ES-I3 (cell line): ENCODE results near the gene HCN1.
"Not testable (repeated sequence)": the region's sequence is repeated elsewhere in the genome, so short reads cannot be mapped to it uniquely, and the experiment has no call there.

ENCODE experiments used
- H3K36me3 ChIP-seq: 2 replicates; pipeline ENCODE4 v1.6.1; 2013; ENCODE audit warnings: mild to moderate bottlenecking, low read length, control low read depth, moderate library complexity; ENCODE audit not compliant: insufficient read depth
- H3K4me1 ChIP-seq: 2 replicates; pipeline ENCODE4 v1.6.1; 2013; ENCODE audit warnings: mild to moderate bottlenecking, control low read depth, low read length; ENCODE audit not compliant: insufficient read depth
- H3K9ac ChIP-seq: 2 replicates; pipeline ENCODE4 v1.6.1; 2013; ENCODE audit warnings: low read depth, mild to moderate bottlenecking, low read length, moderate library complexity
- H3K9me3 ChIP-seq: 2 replicates; pipeline ENCODE4 v1.6.1; 2013; ENCODE audit warnings: mild to moderate bottlenecking, low read length, moderate library complexity; ENCODE audit not compliant: control insufficient read depth, insufficient read depth

The HCN1 gene

DNA sequence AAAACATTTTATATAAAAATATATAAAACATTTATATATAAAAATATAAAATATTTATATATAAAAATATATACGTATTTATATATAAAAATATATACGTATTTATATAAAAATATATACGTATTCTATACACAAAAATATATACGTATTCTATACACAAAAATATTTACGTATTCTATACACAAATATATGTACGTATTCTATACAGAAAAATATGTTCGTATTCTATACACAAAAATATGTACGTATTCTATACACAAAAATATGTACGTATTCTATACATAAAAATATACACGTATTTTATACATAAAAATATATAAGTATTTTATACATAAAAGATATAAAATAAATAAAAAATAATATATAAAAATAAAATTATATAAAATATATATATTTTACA, 323.6 kb downstream of the HCN1 start:
- Histone ChIP-seq H3K36me3 (no peaks in the 10 kb centered on the region), H3K9me3 (no peaks in the 10 kb centered on the region), H3K4me1 (no peaks in the 10 kb centered on the region), H3K9ac (no peak overlapping the region)

DNA sequence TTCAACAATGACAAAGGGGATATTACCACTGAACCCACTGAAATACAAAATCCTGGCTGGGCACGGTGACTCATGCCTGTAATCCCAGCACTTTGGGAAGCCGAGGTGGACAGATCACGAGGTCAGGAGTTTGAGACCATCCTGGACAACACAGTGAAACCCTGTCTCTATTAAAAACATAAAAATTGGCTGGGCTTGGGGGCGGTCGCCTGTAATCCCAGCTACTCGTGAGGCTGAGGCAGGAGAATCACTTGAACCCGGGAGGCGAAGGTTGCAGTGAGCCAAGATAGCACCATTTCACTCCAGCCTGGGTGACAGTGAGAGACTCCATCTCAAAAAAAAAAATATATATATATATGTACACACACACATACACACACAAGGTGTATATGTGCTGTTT, 324.8 kb downstream of the HCN1 start:
- H3K9ac ChIP-seq, H3K9me3 ChIP-seq, H3K36me3 ChIP-seq: not testable (repeated sequence)

DNA sequence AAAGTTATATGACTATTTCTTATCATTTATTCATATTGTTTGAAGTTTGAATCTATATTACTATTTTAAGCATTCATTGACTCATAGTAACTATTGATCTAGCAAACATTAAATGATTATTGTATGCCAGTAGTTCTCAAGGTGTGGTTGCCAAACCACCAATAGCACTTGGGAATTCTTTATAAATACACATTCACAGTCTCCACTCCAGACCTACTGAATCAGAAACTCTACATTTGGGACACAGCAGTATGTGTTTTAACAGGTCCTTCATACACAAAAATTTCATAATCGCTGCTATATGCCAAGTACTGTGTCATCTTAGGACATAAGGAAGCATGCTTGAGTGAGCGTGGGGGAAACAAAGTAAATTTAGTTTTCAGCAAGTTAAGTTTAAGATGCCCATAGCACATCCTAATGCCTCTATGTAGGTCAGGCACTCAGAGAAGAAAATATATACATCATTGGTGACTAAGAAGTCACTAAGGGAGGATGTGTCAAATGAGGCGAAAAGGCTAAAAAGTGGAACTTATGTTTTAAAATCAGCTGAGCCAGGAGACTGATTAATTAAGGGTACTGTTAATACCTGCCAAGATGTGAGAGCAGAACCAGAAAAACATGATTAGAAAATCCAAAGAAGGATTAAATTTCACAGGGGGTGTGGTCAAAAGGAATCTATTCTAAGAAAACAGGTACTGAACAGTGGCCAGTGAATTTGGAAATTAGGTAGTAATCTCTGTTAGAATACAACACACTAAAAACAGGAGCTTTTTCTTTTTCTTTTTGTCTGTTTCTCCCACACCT, 340.8 kb downstream of the HCN1 start:
- H3K36me3 ChIP-seq: no peaks in the 10 kb centered on the region

More for the DNA sequence above, 324.8 kb downstream of the HCN1 start:
- not testable (repeated sequence) for H3K4me1 ChIP-seq

GRCh38 chr5:45336464-45336863, 359.7 kb downstream of the HCN1 start:
- Histone ChIP-seq H3K9me3 (no peaks in the 10 kb centered on the region), H3K36me3 (no peaks in the 10 kb centered on the region), H3K9ac (no peak overlapping the region), H3K4me1 (no peaks in the 10 kb centered on the region)

More for the DNA sequence above, 340.8 kb downstream of the HCN1 start:
- no peak overlapping the region for H3K9ac ChIP-seq
- no peaks in the 10 kb centered on the region for H3K4me1 ChIP-seq
- H3K9me3 ChIP-seq: no peaks in the 10 kb centered on the region

GRCh38 chr5:45335978-45336377, 360.2 kb downstream of the HCN1 start:
- Histone ChIP-seq H3K9ac (no peak overlapping the region), H3K36me3 (no peaks in the 10 kb centered on the region), H3K9me3 (no peaks in the 10 kb centered on the region), H3K4me1 (no peaks in the 10 kb centered on the region)

GRCh38 chr5:45335346-45335745, 360.8 kb downstream of the HCN1 start:
- H3K9me3 ChIP-seq: no peaks in the 10 kb centered on the region
- H3K36me3 ChIP-seq: no peaks in the 10 kb centered on the region
- no peaks in the 10 kb centered on the region for H3K4me1 ChIP-seq
- no peak overlapping the region for H3K9ac ChIP-seq

DNA sequence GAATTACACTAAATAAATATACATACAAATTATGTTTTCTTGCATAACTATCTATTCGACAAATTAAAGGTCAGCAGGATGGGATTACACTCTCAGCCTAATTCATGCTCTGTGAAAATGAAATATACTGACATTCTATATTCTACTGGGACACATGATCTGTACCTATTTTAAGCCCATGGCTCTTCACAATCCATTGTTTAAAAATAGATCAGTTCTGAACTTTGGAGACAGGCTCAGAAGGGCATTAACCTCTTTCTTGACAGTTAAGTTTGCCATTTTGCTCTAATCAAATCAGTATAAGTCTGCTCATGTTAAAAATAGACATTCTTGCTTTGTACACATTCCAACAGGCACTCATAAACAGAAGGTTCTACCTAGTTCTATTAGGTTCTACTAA, 361.2 kb downstream of the HCN1 start:
- H3K9ac ChIP-seq: no peak overlapping the region
- H3K4me1 ChIP-seq: no peaks in the 10 kb centered on the region

GRCh38 chr5:45312627-45313026, 383.6 kb downstream of the HCN1 start:
- not testable (repeated sequence) for H3K36me3 ChIP-seq, H3K9me3 ChIP-seq, H3K9ac ChIP-seq, H3K4me1 ChIP-seq

More for the DNA sequence above, 361.2 kb downstream of the HCN1 start:
- H3K36me3 ChIP-seq: no peaks in the 10 kb centered on the region
- H3K9me3 ChIP-seq: no peaks in the 10 kb centered on the region

DNA sequence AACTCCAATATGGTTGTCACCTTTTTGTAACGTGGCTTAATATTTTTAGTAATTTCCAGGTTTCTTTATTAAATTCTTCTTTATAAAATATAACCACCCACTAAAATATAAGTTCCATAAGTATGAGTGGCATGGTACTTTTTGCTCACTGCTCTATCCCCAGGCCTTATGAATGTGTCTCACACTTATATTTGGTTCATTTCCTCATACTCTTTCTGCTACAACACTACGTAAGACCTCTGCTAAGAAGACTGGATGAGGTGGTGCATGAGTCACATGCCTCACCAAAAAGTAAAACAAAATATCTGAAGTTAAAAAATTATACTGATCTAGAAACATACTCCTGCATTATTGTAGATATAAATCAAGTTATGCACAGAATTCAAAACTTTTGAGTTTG, 400.9 kb downstream of the HCN1 start:
- H3K9ac ChIP-seq: no peak overlapping the region
- no peaks in the 10 kb centered on the region for H3K36me3 ChIP-seq
- no peaks in the 10 kb centered on the region for H3K4me1 ChIP-seq
- H3K9me3 ChIP-seq: peaks cover 5% of the 10 kb centered on the region; the same call in 1 of the 2 replicates

DNA sequence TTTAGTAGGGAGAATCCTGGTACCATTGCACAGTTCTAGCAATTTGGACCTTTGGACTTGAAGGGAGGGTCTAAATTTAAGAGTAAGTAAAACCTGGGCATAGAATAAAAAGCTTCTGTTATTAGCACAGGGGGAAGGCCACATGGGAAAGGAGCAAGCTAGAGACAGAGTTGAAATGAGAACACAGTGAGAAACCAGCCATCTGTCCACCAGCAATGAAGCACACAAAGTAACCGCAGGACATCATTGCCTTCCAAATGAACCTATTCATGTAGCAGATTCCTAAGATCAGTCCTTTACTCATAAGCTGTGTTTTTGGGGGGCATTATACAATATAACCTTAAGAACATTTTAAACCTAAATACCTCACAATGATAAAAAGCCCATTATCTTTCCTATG, 407.4 kb downstream of the HCN1 start:
- H3K36me3 ChIP-seq: no peaks in the 10 kb centered on the region
- no peaks in the 10 kb centered on the region for H3K4me1 ChIP-seq
- no peaks in the 10 kb centered on the region for H3K9me3 ChIP-seq
- H3K9ac ChIP-seq: no peak overlapping the region

- Histone ChIP-seq H3K9me3 (peaks cover 5% of the 10 kb centered on the region), H3K4me1 (no peaks in the 10 kb centered on the region), H3K9ac (no peak overlapping the region), H3K36me3 (no peaks in the 10 kb centered on the region)
These were observed 411.7 kb downstream of the HCN1 start for GRCh38 chr5:45284436-45284835.

GRCh38 chr5:45281081-45281480, 415.1 kb downstream of the HCN1 start:
- Histone ChIP-seq H3K4me1 (no peaks in the 10 kb centered on the region; the same call in 1 of the 2 replicates), H3K36me3 (no peaks in the 10 kb centered on the region), H3K9me3 (peaks cover 7% of the 10 kb centered on the region), H3K9ac (no peak overlapping the region)

DNA sequence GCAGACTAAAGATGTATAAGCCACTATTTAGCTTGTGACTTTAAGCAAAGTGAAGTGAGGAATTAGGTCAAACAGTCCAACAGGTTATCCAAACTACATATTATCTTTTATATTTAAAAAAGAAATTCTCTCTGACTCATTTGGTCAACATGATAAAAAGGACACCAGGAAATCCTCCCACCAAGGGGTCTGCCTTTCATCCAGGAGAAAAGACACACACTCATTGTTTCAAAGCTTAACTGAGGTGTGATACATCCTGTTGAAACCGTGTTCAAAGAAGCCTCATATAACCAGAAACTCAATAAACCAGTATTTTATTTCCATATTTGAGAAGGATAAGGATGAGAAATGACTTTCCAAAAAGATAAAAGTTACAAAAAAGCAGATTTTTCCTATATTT, 417.1 kb downstream of the HCN1 start:
- Histone ChIP-seq H3K9me3 (peaks cover 7% of the 10 kb centered on the region), H3K36me3 (no peaks in the 10 kb centered on the region), H3K9ac (no peak overlapping the region), H3K4me1 (no peaks in the 10 kb centered on the region; the same call in 1 of the 2 replicates)

DNA sequence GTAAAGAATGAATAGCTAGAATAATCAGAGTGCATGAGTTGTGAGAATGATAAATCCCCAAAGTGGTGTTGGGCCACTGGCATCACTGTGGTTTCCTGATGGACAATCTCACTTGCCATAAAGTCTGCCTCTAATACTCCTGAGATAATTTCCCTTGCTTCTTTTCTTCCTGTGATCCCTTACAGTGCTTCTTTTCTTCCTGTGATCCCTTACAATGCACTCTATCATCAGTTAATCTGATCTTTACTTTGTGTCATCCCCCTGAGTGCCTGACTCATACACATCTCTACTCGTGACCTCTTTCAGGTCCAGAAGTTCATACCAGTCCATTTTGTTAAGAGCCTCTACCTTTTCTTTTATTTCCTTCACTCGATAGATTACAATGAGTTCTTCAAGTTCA, 418.3 kb downstream of the HCN1 start:
- H3K9me3 ChIP-seq: peaks cover 7% of the 10 kb centered on the region
- no peak overlapping the region for H3K9ac ChIP-seq
- no peaks in the 10 kb centered on the region for H3K36me3 ChIP-seq
- H3K4me1 ChIP-seq: no peaks in the 10 kb centered on the region; the same call in 1 of the 2 replicates

DNA sequence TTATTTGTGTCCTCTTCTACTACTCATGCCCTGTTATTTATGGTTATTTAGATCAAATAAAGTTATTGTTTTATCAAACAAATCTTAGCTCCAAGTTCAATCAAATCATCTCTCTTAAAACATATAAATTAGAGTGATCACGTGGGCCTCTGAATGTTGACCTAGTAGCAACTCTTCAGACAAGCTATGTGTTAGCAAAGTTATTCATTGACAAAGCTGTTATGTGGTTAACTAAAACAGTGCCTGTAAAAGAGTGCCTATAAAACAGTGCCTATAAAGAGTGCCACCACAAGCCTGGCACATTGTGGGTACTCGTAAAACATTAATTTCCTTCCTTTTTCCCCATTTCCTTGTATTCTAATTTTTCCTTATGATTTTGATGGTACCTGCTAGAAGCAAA, 421.9 kb downstream of the HCN1 start:
- Histone ChIP-seq H3K4me1 (no peaks in the 10 kb centered on the region; the same call in 1 of the 2 replicates), H3K9ac (no peak overlapping the region), H3K9me3 (peaks cover 3% of the 10 kb centered on the region; the same call in 1 of the 2 replicates), H3K36me3 (no peaks in the 10 kb centered on the region)
